Endodermal cell (in vitro differentiated cells): ENCODE measurements around the gene EML1. TPM values are rescaled to one million over a fixed set of nuclear protein-coding genes. Genes with fewer than 3 reads are reported as not detected.

Experiments
- DNase-seq: peaks from one replicate; pipeline ENCODE4 v3.0.0-alpha.2; 2017
- H3K27ac ChIP-seq: 2 replicates; pipeline ENCODE4 v1.5.1; 2013; ENCODE audit warnings: mild to moderate bottlenecking, low read depth, low read length, moderate library complexity
- H3K27me3 ChIP-seq: 2 replicates; pipeline ENCODE4 v1.6.1; 2013; ENCODE audit warnings: mild to moderate bottlenecking, low read length, moderate library complexity; ENCODE audit not compliant: insufficient read depth, control insufficient read depth, poor library complexity, severe bottlenecking
- H3K36me3 ChIP-seq: 2 replicates; pipeline ENCODE4 v1.7.0; 2013; ENCODE audit warnings: mild to moderate bottlenecking, low read length, moderate library complexity; ENCODE audit not compliant: control insufficient read depth, insufficient read depth
- H3K4me1 ChIP-seq: one replicate; pipeline ENCODE4 v1.7.0; 2013; ENCODE audit warnings: low read length; ENCODE audit not compliant: control insufficient read depth, insufficient read depth
- H3K4me3 ChIP-seq: 2 replicates; pipeline ENCODE4 v1.5.1; 2013; ENCODE audit warnings: mild to moderate bottlenecking, low read length, moderate library complexity
- H3K9ac ChIP-seq: 2 replicates; pipeline ENCODE4 v1.6.1; 2013; ENCODE audit warnings: mild to moderate bottlenecking, low read length, moderate library complexity; ENCODE audit not compliant: poor library complexity, severe bottlenecking; ENCODE audit errors: extremely low read depth
- H3K9me3 ChIP-seq: 2 replicates; pipeline ENCODE4 v1.6.1; 2013; ENCODE audit warnings: mild to moderate bottlenecking, low read length, moderate library complexity; ENCODE audit not compliant: control insufficient read depth
- H3K27ac Mint-ChIP-seq: 2 replicates; pipeline ENCODE4 v1.8.0; 2020; ENCODE audit warnings: mixed read lengths
- H3K27me3 Mint-ChIP-seq: 2 replicates; pipeline ENCODE4 v1.8.0; 2021; ENCODE audit warnings: mild to moderate bottlenecking, mixed read lengths; ENCODE audit not compliant: insufficient read depth
- H3K36me3 Mint-ChIP-seq: 2 replicates; pipeline ENCODE4 v1.8.0; 2020; ENCODE audit warnings: low read depth, mixed read lengths
- H3K4me1 Mint-ChIP-seq: 2 replicates; pipeline ENCODE4 v1.8.0; 2020; ENCODE audit warnings: mixed read lengths
- H3K4me3 Mint-ChIP-seq: 2 replicates; pipeline ENCODE4 v1.8.0; 2020; ENCODE audit warnings: mild to moderate bottlenecking, moderate library complexity, mixed read lengths
- H3K9me3 Mint-ChIP-seq: 2 replicates; pipeline ENCODE4 v1.8.0; 2020; ENCODE audit warnings: mild to moderate bottlenecking, mixed read lengths
- CTCF ChIP-seq: fragments of 200-600 bp; sonication (generic); conservative IDR thresholded peaks from 2 replicates; pipeline ENCODE4 v1.5.0; 2021; ENCODE audit warnings: antibody characterized with exemption, mild to moderate bottlenecking
- WGBS, 2 experiments: methylation state at CpG; one replicate each; pipeline versions ENCODE4 v1.1.5 to v1.1.7; 2013; ENCODE audit warnings: missing lambda C conversion rate in 2 of 2, mixed read lengths in 1 of 2; ENCODE audit not compliant: insufficient coverage in 1 of 2, insufficient read length in 1 of 2; 5-methylcytosine and 5-hydroxymethylcytosine counted together
- total RNA-seq, 2 donors: library from RNA; stranded (reverse); fragmentation: NEBNext Ultra II Directional in 1 of 2; extraction: Animal tissue kit (Norgen Biotek cat#: 25700) in 1 of 2; gene quantifications; 2 replicates in 1 of 2; 3 replicates in 1 of 2; pipeline ENCODE4 v1.2.1, GENCODE V29; 2021

The EML1 gene
- total RNA-seq, 2 donors from 2014 or later, result 25.0 to 31.4 TPM

GRCh38 chr14:99875836-99876235, 82.6 kb downstream of the EML1 start:
- peaks cover 59% of the 10 kb centered on the region for H3K4me1 Mint-ChIP-seq
- H3K4me3 ChIP-seq, result no peak overlapping the region
- no peak overlapping the region for H3K27ac ChIP-seq
- H3K4me1 ChIP-seq, result peaks cover 7% of the 10 kb centered on the region
- H3K36me3 Mint-ChIP-seq, result peaks cover 3% of the 10 kb centered on the region
- DNase-seq, result no peak
- peaks cover 77% of the 10 kb centered on the region for H3K27me3 Mint-ChIP-seq
- H3K9me3 Mint-ChIP-seq, result no peaks in the 10 kb centered on the region
- H3K4me3 Mint-ChIP-seq, result no peak overlapping the region
- no peak overlapping the region for H3K27ac Mint-ChIP-seq
- peaks cover 60% of the 10 kb centered on the region for H3K27me3 ChIP-seq
- H3K36me3 ChIP-seq, result peaks cover 9% of the 10 kb centered on the region
- no peaks in the 10 kb centered on the region for H3K9me3 ChIP-seq
- no peak for TF ChIP-seq CTCF
- H3K9ac ChIP-seq, result no peak overlapping the region

DNA sequence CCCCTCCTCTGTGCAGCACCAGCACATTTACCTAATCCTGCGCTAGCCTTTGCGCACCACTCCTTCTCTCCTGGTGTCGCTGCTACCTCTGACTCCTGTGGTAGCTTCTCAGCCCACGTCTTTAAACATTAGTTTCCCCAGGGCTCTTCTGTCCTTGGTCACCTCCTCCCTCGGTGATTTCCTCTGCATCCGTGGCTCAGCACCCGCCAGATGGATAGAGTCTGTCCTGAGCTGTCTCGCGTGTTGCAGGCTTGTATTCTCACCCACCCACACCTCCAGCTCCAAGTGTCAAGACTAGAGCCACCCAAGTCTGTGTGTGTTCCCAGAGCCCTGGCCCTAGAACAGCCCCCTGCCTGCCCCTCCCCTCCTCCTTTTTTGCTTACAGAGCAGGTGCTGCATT, 83.2 kb downstream of the EML1 start:
- DNase-seq, result no peak
- Histone ChIP-seq H3K27me3 (peaks cover 66% of the 10 kb centered on the region), H3K4me1 (peaks cover 7% of the 10 kb centered on the region), H3K36me3 (peaks cover 9% of the 10 kb centered on the region), H3K27ac (no peak overlapping the region), H3K9me3 (no peaks in the 10 kb centered on the region), H3K9ac (no peak overlapping the region), H3K4me3 (no peak overlapping the region)
- Mint-ChIP-seq H3K9me3 (no peaks in the 10 kb centered on the region), H3K36me3 (peaks cover 3% of the 10 kb centered on the region), H3K4me3 (no peak overlapping the region), H3K27ac (no peak overlapping the region), H3K27me3 (peaks cover 78% of the 10 kb centered on the region), H3K4me1 (peaks cover 63% of the 10 kb centered on the region)
- no peak for TF ChIP-seq CTCF
- WGBS, 2 experiments, result 84 to 92% methylated on average over 4 to 9 of the region's 9 CpGs

- no peak overlapping the region for H3K27ac Mint-ChIP-seq
- H3K9ac ChIP-seq, result no peak overlapping the region
- H3K9me3 ChIP-seq, result no peaks in the 10 kb centered on the region
- no peak overlapping the region for H3K4me3 Mint-ChIP-seq
- no peak for DNase-seq
- peaks cover 51% of the 10 kb centered on the region for H3K4me1 Mint-ChIP-seq
- peaks cover 6% of the 10 kb centered on the region for H3K36me3 Mint-ChIP-seq
- peaks cover 9% of the 10 kb centered on the region for H3K36me3 ChIP-seq
- H3K9me3 Mint-ChIP-seq, result no peaks in the 10 kb centered on the region
- H3K4me1 ChIP-seq, result peaks cover 4% of the 10 kb centered on the region
- no peak overlapping the region for H3K27ac ChIP-seq
- TF ChIP-seq CTCF, result no peak
- WGBS, 2 experiments, result 81 to 83% methylated on average over 6 of the region's 6 CpGs
- no peak overlapping the region for H3K4me3 ChIP-seq
- peaks cover 93% of the 10 kb centered on the region for H3K27me3 Mint-ChIP-seq
- peaks cover 83% of the 10 kb centered on the region for H3K27me3 ChIP-seq
Measured at GRCh38 chr14:99878563-99878962, 85.3 kb downstream of the EML1 start.
